Right lobe of liver (tissue), 4 donors: ENCODE data around the gene TNFSF13.

Experiments used
- POLR2A ChIP-seq: fragments of 450-650 bp; IDR thresholded peaks from one replicate; pipeline ENCODE4 v1.6.1; 2017; ENCODE audit warnings: antibody characterized with exemption, mild to moderate bottlenecking
- TF ChIP-seq, protein P1 (sequence below), 4 donors: fragments of 200-600 bp in 3 of 4; fragments of 450-650 bp in 1 of 4; IDR thresholded peaks; one replicate each; pipeline versions ENCODE4 v1.5.1 to v1.8.0; 2016 to 2022; ENCODE audit warnings: antibody characterized with exemption in 4 of 4, mild to moderate bottlenecking in 2 of 4
- donor health status: DM: no; HTN: no; CAD: no.
- donor health status: DM: no; HTN: no; CAD: no.
- donor health status: DM: no; HTN: yes; CAD: no.

GRCh38 chr17:7572338-7572587 is 13.7 kb downstream of the TNFSF13 start:
- TF ChIP-seq POLR2A, result no peak
- TF ChIP-seq, protein P1, sequence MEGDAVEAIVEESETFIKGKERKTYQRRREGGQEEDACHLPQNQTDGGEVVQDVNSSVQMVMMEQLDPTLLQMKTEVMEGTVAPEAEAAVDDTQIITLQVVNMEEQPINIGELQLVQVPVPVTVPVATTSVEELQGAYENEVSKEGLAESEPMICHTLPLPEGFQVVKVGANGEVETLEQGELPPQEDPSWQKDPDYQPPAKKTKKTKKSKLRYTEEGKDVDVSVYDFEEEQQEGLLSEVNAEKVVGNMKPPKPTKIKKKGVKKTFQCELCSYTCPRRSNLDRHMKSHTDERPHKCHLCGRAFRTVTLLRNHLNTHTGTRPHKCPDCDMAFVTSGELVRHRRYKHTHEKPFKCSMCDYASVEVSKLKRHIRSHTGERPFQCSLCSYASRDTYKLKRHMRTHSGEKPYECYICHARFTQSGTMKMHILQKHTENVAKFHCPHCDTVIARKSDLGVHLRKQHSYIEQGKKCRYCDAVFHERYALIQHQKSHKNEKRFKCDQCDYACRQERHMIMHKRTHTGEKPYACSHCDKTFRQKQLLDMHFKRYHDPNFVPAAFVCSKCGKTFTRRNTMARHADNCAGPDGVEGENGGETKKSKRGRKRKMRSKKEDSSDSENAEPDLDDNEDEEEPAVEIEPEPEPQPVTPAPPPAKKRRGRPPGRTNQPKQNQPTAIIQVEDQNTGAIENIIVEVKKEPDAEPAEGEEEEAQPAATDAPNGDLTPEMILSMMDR (IDR thresholded peaks at IDR 0.05), result no peak
